Endothelial cell (in vitro differentiated cells): Measurements from ENCODE around the gene ARSG. TPM values are rescaled to one million over a fixed set of nuclear protein-coding genes. Genes with fewer than 3 reads are reported as not detected.

Source experiments
- DNase-seq: peaks from one replicate; pipeline ENCODE4 v3.0.0; 2021; ENCODE audit warnings: low spot score
- H3K27ac Mint-ChIP-seq: one replicate; pipeline ENCODE4 v1.8.0; 2021; ENCODE audit warnings: mixed read lengths, inconsistent platforms; ENCODE audit not compliant: unreplicated experiment
- H3K27me3 Mint-ChIP-seq: one replicate; pipeline ENCODE4 v1.8.0; 2021; ENCODE audit warnings: mild to moderate bottlenecking, moderate library complexity, mixed read lengths, inconsistent platforms; ENCODE audit not compliant: unreplicated experiment
- H3K36me3 Mint-ChIP-seq: one replicate; pipeline ENCODE4 v1.8.0; 2021; ENCODE audit warnings: mild to moderate bottlenecking, low read depth, mixed read lengths, inconsistent platforms; ENCODE audit not compliant: unreplicated experiment
- H3K4me1 Mint-ChIP-seq: one replicate; pipeline ENCODE4 v1.8.0; 2021; ENCODE audit warnings: mild to moderate bottlenecking, mixed read lengths, inconsistent platforms; ENCODE audit not compliant: unreplicated experiment
- H3K4me3 Mint-ChIP-seq: one replicate; pipeline ENCODE4 v1.8.0; 2021; ENCODE audit warnings: mild to moderate bottlenecking, mixed read lengths, inconsistent platforms; ENCODE audit not compliant: unreplicated experiment
- H3K9me3 Mint-ChIP-seq: one replicate; pipeline ENCODE4 v1.8.0; 2021; ENCODE audit warnings: mixed read lengths, inconsistent platforms; ENCODE audit not compliant: unreplicated experiment
- CTCF ChIP-seq: fragments of 200-600 bp; sonication (generic); IDR thresholded peaks from one replicate; pipeline ENCODE4 v1.5.0; 2021; ENCODE audit warnings: antibody characterized with exemption; ENCODE audit not compliant: unreplicated experiment
- total RNA-seq: library from RNA; stranded (reverse); fragmentation: NEBNext Ultra II Directional; extraction: Animal tissue kit (Norgen Biotek cat#: 25700); gene quantifications from one replicate; pipeline ENCODE4 v1.2.1, GENCODE V29; 2021; ENCODE audit not compliant: unreplicated experiment

Gene ARSG
- total RNA-seq, 1 donor from 2014 or later, result 9.8 TPM

DNA sequence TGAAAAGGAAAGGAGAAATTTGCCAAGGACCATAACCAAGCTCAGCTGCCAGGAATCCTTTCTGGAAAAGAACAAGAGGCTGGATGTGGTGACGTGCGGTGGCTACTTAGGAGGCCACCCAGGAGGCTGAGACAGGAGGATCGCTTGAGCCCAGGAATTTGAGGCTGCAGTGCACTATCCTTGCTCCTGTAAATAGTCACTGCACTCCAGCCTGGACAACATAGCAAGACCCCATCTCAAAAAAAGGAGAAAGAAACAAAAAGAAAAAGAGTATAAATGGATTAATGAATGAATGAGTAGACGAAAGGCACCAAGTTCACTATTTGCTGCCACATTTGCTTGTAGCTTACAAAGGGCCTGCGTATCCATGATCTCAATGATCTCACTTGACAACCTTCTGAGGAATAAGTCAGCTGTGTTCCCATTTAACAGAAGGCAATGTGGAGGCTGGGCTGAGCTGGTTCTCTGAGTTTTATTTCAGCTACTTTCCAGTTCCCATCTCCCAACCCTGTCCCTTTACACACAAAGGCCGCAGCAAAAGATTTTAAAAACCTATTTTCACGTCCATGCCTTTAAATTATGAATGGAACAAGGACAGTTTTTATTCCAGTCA, 29.8 kb downstream of the ARSG start:
- Mint-ChIP-seq H3K27me3 (no peaks in the 10 kb centered on the region), H3K36me3 (no peaks in the 10 kb centered on the region), H3K4me3 (no peak overlapping the region), H3K27ac (no peak overlapping the region), H3K9me3 (no peaks in the 10 kb centered on the region), H3K4me1 (peaks cover 7% of the 10 kb centered on the region)
- TF ChIP-seq CTCF, result no peak
- no peak for DNase-seq

DNA sequence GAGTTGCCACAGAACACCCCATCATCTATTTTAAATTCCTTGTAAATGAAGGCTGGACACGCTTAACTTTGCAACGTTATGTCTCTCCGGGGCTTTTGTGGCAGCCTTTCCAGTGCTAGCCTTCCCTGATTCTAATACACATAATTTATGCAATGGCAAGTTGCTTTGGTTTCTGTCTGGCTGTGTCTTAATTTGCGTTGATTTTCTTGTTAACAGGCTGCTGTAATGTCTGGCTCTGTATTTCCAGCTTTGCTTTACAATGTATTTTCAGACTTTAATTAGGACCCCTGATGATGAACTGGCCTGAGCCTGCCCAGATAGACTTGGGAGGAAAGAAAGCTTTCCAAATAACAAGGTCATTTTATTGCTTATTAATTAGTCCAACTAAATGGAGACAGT, 30.3 kb downstream of the ARSG start:
- Mint-ChIP-seq H3K4me3 (no peak overlapping the region), H3K27me3 (no peaks in the 10 kb centered on the region), H3K4me1 (peaks cover 7% of the 10 kb centered on the region), H3K36me3 (peaks cover 3% of the 10 kb centered on the region), H3K27ac (no peak overlapping the region), H3K9me3 (no peaks in the 10 kb centered on the region)
- TF ChIP-seq CTCF, result no peak
- no peak for DNase-seq

DNA sequence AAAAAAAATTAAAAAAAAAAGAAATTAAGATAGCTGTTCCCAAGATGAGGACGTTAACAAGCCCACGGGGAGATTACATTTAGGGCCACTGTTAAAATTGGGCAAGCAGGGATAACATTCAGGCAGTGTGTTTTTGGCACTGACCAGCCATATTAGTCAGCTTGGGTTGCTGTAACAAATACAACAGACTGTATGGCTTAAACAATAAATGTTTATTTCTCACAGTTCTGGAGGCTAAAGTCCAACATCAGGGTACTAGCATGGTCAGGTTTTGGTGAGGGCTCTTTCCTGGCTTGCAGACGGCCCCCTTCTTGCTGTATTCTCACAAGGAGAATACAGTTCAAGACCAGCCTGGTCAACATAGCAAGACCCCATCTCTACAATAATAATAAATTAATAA, 31.3 kb downstream of the ARSG start:
- H3K27ac Mint-ChIP-seq, result no peak overlapping the region
- H3K9me3 Mint-ChIP-seq, result no peaks in the 10 kb centered on the region
- TF ChIP-seq CTCF, result no peak
- no peaks in the 10 kb centered on the region for H3K27me3 Mint-ChIP-seq
- peaks cover 6% of the 10 kb centered on the region for H3K36me3 Mint-ChIP-seq
- no peak overlapping the region for H3K4me3 Mint-ChIP-seq
- no peak for DNase-seq
- peaks cover 7% of the 10 kb centered on the region for H3K4me1 Mint-ChIP-seq

GRCh38 chr17:68324114-68324513, 32.8 kb downstream of the ARSG start:
- Mint-ChIP-seq H3K27ac (no peak overlapping the region), H3K4me3 (no peak overlapping the region), H3K9me3 (no peaks in the 10 kb centered on the region), H3K36me3 (peaks cover 6% of the 10 kb centered on the region), H3K27me3 (peaks cover 2% of the 10 kb centered on the region), H3K4me1 (peaks cover 7% of the 10 kb centered on the region)
- no peak for TF ChIP-seq CTCF
- no peak for DNase-seq

- no peaks in the 10 kb centered on the region for H3K9me3 Mint-ChIP-seq
- peaks cover 6% of the 10 kb centered on the region for H3K36me3 Mint-ChIP-seq
- no peak overlapping the region for H3K27ac Mint-ChIP-seq
- TF ChIP-seq CTCF, result no peak
- peaks cover 2% of the 10 kb centered on the region for H3K27me3 Mint-ChIP-seq
- H3K4me1 Mint-ChIP-seq, result peaks cover 7% of the 10 kb centered on the region
- DNase-seq, result no peak
- no peak overlapping the region for H3K4me3 Mint-ChIP-seq
Measured at GRCh38 chr17:68324654-68325336, 33.5 kb downstream of the ARSG start.
